Measurements from ENCODE around the gene SRD5A3.
A peak's percentile ranks its signal among the peaks of the same experiment; 100 is the strongest.

Gene SRD5A3

DNA sequence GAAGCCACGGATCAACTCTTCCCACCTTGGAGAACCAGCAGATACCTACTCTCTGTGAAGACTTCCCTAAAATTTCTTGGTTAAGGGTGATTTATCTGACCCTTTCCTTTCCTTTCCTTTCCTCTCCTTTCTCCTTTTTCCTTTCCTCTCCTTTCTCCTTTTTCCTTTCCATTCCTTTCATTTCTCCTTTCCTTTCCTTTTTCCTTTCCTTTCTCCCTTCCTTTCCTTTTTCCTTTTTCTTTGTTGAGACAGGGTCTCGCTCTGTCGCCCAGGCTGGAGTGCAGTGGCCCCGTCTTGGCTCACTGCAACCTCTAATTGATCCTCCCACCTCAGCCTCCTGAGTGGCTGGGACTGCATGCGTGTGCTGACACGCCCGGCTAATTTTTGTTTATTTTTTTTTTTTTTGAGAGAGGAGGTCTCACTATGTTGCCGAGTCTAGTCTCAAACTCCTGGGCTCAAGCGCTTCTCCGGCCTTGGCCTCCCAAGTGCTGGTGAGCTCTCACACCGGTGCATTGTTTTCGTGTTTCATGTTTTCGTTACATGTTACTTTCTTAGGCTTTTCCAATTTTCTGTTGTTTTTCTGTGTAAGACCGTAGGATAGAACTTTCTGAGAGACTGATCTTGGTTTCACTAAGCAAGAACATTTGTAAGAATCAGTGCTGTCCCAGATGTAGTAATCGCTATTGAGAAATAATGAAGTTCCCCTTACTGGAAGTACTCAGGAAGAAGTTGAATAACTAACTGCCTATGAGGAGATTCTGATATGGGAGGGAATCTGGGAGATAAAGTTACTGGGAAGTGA, 51.7 kb downstream of the SRD5A3 start:
- H3K4me3 ChIP-seq (ENCODE audit: low read depth, low read length), result peak overlapping the region; percentile 92
- TF ChIP-seq, protein P1, sequence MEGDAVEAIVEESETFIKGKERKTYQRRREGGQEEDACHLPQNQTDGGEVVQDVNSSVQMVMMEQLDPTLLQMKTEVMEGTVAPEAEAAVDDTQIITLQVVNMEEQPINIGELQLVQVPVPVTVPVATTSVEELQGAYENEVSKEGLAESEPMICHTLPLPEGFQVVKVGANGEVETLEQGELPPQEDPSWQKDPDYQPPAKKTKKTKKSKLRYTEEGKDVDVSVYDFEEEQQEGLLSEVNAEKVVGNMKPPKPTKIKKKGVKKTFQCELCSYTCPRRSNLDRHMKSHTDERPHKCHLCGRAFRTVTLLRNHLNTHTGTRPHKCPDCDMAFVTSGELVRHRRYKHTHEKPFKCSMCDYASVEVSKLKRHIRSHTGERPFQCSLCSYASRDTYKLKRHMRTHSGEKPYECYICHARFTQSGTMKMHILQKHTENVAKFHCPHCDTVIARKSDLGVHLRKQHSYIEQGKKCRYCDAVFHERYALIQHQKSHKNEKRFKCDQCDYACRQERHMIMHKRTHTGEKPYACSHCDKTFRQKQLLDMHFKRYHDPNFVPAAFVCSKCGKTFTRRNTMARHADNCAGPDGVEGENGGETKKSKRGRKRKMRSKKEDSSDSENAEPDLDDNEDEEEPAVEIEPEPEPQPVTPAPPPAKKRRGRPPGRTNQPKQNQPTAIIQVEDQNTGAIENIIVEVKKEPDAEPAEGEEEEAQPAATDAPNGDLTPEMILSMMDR (IDR thresholded peaks at IDR 0.05; ENCODE audit: low read depth, low read length), result no peak

DNA sequence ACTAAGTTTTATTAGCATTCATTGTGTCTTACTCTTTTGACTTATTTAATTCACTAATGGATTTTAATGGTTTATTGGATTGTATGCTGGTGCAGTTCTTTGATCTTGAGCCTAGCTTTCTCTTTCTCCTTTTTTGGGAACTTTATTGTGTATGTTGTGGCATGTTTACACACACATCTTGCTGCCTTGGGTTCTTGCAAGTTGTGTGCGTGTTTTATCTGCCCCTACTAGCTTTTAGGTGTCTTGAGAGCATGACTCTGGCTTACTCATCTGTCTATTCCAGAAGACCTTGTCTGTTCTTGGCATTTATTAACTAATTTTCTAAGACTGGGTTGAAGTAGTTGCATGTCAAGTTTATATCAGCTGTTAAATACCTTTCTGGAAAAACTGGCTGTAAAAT, 52.4 kb downstream of the SRD5A3 start:
- H3K4me3 ChIP-seq (ENCODE audit: low read depth, low read length), result peak overlapping the region; percentile 92
- TF ChIP-seq, protein P1 (IDR thresholded peaks at IDR 0.05; ENCODE audit: low read depth, low read length), result no peak

DNA sequence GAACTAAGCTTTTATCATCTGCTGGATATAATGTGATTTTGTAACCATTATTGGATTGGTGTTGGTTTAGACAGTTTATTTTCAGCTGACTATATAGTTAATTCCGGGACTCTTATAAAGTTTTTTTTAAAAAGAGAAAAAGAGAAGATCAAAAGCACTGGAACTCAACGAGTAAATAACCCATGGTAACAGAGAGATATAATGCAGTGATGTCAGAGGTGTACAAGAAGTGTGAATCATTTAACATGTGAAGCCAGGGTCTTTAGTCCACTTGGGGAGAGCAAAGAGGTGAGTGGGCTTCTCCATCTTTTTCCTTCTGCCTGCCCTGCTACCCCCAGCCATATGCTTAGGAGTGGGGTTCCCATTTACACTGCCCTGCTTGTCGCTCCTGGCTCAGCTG, 52.9 kb downstream of the SRD5A3 start:
- TF ChIP-seq, protein P1 (IDR thresholded peaks at IDR 0.05; ENCODE audit: low read depth, low read length), result no peak
- peak overlapping the region; percentile 92 for H3K4me3 ChIP-seq (ENCODE audit: low read depth, low read length)

DNA sequence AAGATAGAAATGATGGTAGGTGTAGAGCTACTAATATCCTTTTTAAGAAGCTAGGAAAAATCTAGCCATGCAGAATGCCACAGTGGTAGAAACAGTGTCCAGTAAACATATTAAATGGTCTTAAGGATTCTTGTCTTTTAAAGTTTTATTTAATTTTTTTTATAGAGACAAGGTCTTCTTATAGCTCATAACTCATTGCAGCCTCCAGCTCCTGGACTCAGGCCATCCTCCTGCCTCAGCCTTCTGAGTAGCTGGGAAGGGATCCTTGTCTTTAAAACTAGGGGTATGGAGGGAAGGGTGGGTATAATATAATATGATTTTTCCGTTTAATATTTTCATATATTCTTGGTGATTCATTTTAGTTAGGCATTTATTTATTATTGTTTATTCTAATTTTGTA, 53.5 kb downstream of the SRD5A3 start:
- TF ChIP-seq, protein P1 (IDR thresholded peaks at IDR 0.05; ENCODE audit: low read depth, low read length), result no peak
- H3K4me3 ChIP-seq (ENCODE audit: low read depth, low read length), result peak overlapping the region; percentile 92

DNA sequence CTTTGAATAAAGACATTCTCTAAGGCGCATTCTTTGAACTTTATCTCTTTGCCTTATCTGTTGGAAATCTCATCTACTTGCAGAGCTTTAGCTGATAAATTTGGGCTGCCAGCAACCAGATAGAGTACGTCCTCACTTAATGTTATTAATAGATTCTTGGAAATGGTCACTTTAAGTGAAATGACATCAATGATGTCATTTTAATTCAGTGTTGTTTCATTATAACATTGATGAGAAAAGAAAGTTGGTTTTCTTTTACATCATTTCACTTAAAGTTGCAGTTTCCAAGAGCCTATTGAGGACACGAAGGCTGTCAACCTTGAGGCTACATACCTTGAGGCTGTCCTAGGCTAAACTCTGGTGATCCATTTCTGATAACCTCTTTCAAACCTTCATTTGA, 59.0 kb downstream of the SRD5A3 start:
- no peak overlapping the region for H3K4me3 ChIP-seq (ENCODE audit: low read depth, low read length)
- TF ChIP-seq, protein P1 (IDR thresholded peaks at IDR 0.05; ENCODE audit: low read depth, low read length), result no peak

DNA sequence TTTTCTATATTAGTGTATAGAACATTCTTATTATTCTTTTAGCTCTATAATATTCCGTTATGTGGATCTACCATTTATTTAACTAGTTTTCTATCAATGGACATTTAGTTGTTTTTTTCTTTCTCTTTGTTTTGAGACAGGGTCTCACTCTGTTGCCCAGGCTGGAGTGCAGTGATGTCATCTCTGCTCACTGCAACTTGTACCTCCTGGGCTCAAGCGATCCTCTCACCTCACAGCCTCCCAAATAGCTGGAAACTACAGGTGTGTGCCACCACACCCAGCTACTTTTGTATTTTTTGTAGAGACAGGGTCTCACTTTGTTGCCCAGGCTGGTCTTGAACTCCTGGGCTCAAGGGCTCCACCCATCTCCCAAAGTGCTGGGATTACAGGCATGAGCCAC, 60.5 kb downstream of the SRD5A3 start:
- no peak overlapping the region for H3K4me3 ChIP-seq (ENCODE audit: low read depth, low read length)
- TF ChIP-seq, protein P1 (IDR thresholded peaks at IDR 0.05; ENCODE audit: low read depth, low read length), result no peak

DNA sequence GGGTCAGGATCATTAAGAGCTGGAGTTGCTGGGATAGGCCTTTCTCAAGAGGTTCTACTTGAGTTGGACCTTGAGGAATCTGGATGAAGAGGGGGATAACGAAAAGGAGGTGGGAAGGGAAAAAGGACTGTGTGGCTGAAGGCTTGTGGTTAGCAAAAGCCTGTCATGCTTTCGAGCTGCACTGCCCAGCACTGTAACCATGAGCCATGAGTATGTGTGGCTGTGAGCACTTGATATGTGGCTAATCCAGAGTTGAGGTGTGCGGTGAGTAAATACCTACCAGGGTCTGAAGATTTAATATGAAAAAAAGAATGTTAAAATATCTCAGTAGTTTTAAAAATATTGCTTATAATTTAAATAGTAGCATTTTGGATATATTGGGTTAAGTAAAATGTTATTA, 61.1 kb downstream of the SRD5A3 start:
- TF ChIP-seq, protein P1 (IDR thresholded peaks at IDR 0.05; ENCODE audit: low read depth, low read length), result no peak

More for the DNA sequence above, 61.1 kb downstream of the SRD5A3 start:
- no peak overlapping the region for H3K4me3 ChIP-seq (ENCODE audit: low read depth, low read length)
